ENCODE measurements around the gene TM7SF2. TPM values are rescaled to one million over a fixed set of nuclear protein-coding genes. Genes with fewer than 3 reads are reported as not detected.

The TM7SF2 gene
- total RNA-seq, 1 donor from 2014 or later = 56.7 TPM

- Histone ChIP-seq H3K4me3 (peak overlapping the region; percentile 77), H3K9me3 (replicated peaks) (no peaks in the 10 kb centered on the region), H3K4me1 (peaks cover 60% of the 10 kb centered on the region), H3K36me3 (peaks cover 39% of the 10 kb centered on the region), H3K27ac (replicated peaks) (peak overlapping the region; percentile 84), H3K27me3 (ENCODE audit: low read depth) (no peaks in the 10 kb centered on the region)
- TF ChIP-seq, protein P1, sequence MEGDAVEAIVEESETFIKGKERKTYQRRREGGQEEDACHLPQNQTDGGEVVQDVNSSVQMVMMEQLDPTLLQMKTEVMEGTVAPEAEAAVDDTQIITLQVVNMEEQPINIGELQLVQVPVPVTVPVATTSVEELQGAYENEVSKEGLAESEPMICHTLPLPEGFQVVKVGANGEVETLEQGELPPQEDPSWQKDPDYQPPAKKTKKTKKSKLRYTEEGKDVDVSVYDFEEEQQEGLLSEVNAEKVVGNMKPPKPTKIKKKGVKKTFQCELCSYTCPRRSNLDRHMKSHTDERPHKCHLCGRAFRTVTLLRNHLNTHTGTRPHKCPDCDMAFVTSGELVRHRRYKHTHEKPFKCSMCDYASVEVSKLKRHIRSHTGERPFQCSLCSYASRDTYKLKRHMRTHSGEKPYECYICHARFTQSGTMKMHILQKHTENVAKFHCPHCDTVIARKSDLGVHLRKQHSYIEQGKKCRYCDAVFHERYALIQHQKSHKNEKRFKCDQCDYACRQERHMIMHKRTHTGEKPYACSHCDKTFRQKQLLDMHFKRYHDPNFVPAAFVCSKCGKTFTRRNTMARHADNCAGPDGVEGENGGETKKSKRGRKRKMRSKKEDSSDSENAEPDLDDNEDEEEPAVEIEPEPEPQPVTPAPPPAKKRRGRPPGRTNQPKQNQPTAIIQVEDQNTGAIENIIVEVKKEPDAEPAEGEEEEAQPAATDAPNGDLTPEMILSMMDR (IDR thresholded peaks at IDR 0.05; ENCODE audit: borderline replicate concordance) = no peak
- DNase-seq = no peak
- intact Hi-C loops (cut with micrococcal nuclease) = no loop called here
These were observed 421 bp upstream of the TM7SF2 start for GRCh38 chr11:65111159-65111743.

GRCh38 chr11:65112546-65113360, 1.1 kb downstream of the TM7SF2 start:
- Histone ChIP-seq H3K27ac (replicated peaks) (peak overlapping the region; percentile 84), H3K27me3 (ENCODE audit: low read depth) (no peaks in the 10 kb centered on the region), H3K9me3 (replicated peaks) (no peaks in the 10 kb centered on the region), H3K36me3 (peaks cover 36% of the 10 kb centered on the region), H3K4me1 (peaks cover 72% of the 10 kb centered on the region), H3K4me3 (peak overlapping the region; percentile 77)
- intact Hi-C loops (cut with micrococcal nuclease) = no loop called here
- TF ChIP-seq, protein P1 (IDR thresholded peaks at IDR 0.05; ENCODE audit: borderline replicate concordance) = peak; percentile 92
- peak; percentile 52 for DNase-seq

DNA sequence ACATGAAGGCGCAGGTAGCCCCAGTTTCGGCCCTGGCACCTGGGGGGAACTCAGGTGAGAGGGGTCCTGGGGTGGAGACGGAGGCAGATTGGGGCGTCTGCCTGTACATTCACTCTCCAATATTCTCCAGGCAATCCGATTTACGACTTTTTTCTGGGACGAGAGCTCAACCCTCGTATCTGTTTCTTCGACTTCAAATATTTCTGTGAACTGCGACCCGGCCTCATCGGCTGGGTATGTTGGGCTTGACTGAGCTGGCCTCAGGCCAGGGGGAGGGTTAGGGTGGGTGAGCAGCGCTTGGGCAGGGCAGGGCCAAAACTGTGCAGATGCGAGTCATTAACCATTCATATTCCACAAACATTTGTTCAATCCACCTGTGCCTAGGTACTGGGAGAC, 1.7 kb downstream of the TM7SF2 start:
- Histone ChIP-seq H3K9me3 (replicated peaks) (no peaks in the 10 kb centered on the region), H3K27me3 (ENCODE audit: low read depth) (no peaks in the 10 kb centered on the region), H3K4me3 (peak overlapping the region; percentile 77), H3K36me3 (peaks cover 34% of the 10 kb centered on the region), H3K27ac (replicated peaks) (peak overlapping the region; percentile 84), H3K4me1 (peaks cover 77% of the 10 kb centered on the region)
- TF ChIP-seq, protein P1 (IDR thresholded peaks at IDR 0.05; ENCODE audit: borderline replicate concordance) = no peak
- no peak for DNase-seq
- intact Hi-C loops (cut with micrococcal nuclease) = no loop called here

DNA sequence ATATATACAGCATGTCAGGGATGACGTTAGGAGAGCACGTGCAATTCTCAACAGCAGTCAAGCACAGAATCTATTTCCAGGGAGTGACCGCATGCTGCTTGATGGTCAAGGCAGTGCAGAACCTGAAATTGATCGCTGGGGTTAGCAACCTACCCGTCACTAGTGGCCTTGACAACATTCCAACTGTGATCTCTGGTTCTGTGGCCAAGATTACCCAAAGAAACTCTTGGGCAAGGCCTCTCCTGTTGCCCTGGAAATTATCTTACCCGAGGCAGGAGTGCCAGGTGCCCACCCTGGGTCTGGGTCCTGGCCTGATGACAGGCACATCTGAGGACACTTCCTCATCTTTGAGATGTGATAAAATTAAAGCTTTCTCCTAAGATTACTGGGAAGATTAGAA, 2.2 kb downstream of the TM7SF2 start:
- no peaks in the 10 kb centered on the region for H3K27me3 ChIP-seq (ENCODE audit: low read depth)
- peak overlapping the region; percentile 84 for H3K27ac ChIP-seq (replicated peaks)
- intact Hi-C loops (cut with micrococcal nuclease) = no loop called here
- H3K4me3 ChIP-seq = peak overlapping the region; percentile 77
- TF ChIP-seq, protein P1 (IDR thresholded peaks at IDR 0.05; ENCODE audit: borderline replicate concordance) = no peak
- no peak for DNase-seq
- H3K36me3 ChIP-seq = peaks cover 34% of the 10 kb centered on the region
- peaks cover 77% of the 10 kb centered on the region for H3K4me1 ChIP-seq
- no peaks in the 10 kb centered on the region for H3K9me3 ChIP-seq (replicated peaks)

GRCh38 chr11:65114538-65115171, 3.0 kb downstream of the TM7SF2 start:
- Histone ChIP-seq H3K4me1 (peaks cover 79% of the 10 kb centered on the region), H3K27ac (replicated peaks) (peak overlapping the region; percentile 84), H3K4me3 (no peak overlapping the region), H3K9me3 (replicated peaks) (no peaks in the 10 kb centered on the region), H3K27me3 (ENCODE audit: low read depth) (no peaks in the 10 kb centered on the region), H3K36me3 (peaks cover 34% of the 10 kb centered on the region)
- TF ChIP-seq, protein P1 (IDR thresholded peaks at IDR 0.05; ENCODE audit: borderline replicate concordance) = no peak
- no peak for DNase-seq
- intact Hi-C loops (cut with micrococcal nuclease) = no loop called here
